Measurements from ENCODE around the gene RASSF7.

DNA sequence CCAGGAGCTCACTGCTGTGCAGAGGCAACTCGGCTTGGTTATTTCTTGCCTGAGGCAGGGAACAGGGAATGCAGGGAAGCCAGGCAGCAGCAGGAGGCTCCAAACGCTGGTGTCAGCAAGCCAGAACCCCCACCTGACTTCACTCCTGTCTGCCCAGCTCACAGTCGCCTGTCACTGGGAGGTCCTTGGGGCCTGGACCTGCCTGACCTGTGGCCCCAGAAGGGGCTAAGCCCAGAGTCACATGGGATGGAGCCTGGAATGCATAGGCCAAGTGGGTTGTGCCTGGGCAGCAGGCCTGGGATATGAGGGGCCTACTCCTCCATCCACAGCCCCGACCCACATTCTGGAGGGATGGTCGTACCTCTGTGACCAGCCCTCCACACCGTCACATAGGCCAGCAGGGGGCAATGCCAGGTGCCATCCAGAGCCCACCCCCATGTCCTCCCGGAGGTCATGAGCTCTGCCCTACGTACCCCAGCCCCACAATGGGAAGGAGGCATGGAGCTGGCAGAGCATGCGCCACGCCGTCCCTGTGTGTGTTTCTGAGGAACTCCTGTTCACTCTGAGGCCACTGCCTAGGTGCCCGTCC is 5.2 kb downstream of the RASSF7 start:
- TF ChIP-seq, protein P1, sequence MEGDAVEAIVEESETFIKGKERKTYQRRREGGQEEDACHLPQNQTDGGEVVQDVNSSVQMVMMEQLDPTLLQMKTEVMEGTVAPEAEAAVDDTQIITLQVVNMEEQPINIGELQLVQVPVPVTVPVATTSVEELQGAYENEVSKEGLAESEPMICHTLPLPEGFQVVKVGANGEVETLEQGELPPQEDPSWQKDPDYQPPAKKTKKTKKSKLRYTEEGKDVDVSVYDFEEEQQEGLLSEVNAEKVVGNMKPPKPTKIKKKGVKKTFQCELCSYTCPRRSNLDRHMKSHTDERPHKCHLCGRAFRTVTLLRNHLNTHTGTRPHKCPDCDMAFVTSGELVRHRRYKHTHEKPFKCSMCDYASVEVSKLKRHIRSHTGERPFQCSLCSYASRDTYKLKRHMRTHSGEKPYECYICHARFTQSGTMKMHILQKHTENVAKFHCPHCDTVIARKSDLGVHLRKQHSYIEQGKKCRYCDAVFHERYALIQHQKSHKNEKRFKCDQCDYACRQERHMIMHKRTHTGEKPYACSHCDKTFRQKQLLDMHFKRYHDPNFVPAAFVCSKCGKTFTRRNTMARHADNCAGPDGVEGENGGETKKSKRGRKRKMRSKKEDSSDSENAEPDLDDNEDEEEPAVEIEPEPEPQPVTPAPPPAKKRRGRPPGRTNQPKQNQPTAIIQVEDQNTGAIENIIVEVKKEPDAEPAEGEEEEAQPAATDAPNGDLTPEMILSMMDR (IDR thresholded peaks at IDR 0.05; ENCODE audit: insufficient read depth, low read length, poor library complexity, severe bottlenecking): no peak
- TF ChIP-seq EZH2phosphoT487 (conservative IDR thresholded peaks at IDR 0.05; ENCODE audit: low read length): no peak
